GM21360 (cell line): ENCODE results near the gene PIEZO1.
"Not testable (repeated sequence)": the region's sequence is repeated elsewhere in the genome, so short reads cannot be mapped to it uniquely, and the experiment has no call there.

Experiments
- ATAC-seq: cut with Tn5 transposase; IDR thresholded peaks from one replicate; pipeline ENCODE4 v1.9.1; 2021; ENCODE audit warnings: mild to moderate bottlenecking, moderate library complexity; ENCODE audit not compliant: unreplicated experiment

The PIEZO1 gene, protein sequence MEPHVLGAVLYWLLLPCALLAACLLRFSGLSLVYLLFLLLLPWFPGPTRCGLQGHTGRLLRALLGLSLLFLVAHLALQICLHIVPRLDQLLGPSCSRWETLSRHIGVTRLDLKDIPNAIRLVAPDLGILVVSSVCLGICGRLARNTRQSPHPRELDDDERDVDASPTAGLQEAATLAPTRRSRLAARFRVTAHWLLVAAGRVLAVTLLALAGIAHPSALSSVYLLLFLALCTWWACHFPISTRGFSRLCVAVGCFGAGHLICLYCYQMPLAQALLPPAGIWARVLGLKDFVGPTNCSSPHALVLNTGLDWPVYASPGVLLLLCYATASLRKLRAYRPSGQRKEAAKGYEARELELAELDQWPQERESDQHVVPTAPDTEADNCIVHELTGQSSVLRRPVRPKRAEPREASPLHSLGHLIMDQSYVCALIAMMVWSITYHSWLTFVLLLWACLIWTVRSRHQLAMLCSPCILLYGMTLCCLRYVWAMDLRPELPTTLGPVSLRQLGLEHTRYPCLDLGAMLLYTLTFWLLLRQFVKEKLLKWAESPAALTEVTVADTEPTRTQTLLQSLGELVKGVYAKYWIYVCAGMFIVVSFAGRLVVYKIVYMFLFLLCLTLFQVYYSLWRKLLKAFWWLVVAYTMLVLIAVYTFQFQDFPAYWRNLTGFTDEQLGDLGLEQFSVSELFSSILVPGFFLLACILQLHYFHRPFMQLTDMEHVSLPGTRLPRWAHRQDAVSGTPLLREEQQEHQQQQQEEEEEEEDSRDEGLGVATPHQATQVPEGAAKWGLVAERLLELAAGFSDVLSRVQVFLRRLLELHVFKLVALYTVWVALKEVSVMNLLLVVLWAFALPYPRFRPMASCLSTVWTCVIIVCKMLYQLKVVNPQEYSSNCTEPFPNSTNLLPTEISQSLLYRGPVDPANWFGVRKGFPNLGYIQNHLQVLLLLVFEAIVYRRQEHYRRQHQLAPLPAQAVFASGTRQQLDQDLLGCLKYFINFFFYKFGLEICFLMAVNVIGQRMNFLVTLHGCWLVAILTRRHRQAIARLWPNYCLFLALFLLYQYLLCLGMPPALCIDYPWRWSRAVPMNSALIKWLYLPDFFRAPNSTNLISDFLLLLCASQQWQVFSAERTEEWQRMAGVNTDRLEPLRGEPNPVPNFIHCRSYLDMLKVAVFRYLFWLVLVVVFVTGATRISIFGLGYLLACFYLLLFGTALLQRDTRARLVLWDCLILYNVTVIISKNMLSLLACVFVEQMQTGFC (N-terminal part only)

DNA sequence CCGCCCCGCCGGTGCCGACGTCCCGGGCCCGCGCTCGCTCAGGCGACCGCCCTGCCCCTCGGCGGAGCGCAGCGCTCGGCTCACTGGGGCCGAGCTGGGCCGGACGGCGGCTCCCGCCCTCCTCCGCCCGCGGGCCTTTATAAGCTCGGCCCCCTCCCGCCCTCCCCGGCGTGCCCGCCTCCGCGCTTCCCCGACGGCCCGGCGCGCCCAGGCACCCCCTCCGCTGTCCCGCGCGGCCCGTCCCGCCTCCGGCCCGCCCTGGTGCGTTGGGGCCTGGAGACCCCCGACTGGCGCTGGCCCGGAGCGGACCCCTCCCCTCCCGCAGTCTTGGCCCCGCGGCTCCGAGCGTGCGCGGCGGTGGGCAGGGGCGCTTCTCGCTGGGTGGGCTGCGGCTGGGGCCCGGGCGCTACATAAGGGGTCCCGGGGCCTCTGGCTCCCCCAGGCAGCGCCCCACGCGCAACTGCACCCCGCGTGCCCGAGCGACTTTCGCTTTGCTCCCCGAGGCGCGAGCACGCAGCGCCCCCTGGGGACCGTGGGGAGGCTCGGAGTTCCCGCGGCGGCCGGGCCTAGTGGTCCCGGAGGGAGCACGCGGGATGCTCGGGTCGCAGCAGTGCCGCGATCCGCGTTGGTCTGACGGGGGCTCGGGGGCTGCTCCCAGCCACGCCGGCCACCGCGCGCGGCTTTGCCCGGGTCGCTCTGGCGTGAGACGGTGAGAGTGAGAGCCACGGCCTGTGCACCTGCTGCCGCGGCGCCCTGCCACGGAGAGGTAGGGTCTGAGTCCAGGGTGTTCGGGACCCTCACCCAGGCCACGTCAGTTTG, at the start of gene PIEZO1:
PIEZO1 (minus strand) TSS at position 115 of the 819 bp plus-strand sequence. CDS start 256 bp downstream, outside the sequence.
- no peak for ATAC-seq

DNA sequence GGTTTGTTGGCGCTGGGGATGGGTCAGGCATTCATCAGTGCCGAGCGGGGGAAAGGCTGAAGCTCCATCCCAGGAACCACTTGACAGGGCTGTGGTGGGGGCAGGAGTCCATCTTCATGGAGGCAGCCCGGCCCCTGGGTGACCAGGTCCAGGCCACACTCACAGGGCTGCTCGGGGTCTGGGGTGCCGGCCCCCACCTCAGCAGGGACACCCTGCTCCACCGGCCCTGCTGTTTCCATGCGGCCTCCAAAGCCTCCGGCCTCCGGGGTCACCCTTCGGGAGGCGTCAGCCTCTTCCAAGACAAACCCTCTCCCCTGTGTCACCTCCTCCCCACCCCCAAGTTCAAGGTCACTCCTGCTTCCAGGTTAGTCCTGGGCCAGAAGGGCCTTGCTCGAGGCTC, 49.6 kb upstream of the PIEZO1 start:
- no peak for ATAC-seq

DNA sequence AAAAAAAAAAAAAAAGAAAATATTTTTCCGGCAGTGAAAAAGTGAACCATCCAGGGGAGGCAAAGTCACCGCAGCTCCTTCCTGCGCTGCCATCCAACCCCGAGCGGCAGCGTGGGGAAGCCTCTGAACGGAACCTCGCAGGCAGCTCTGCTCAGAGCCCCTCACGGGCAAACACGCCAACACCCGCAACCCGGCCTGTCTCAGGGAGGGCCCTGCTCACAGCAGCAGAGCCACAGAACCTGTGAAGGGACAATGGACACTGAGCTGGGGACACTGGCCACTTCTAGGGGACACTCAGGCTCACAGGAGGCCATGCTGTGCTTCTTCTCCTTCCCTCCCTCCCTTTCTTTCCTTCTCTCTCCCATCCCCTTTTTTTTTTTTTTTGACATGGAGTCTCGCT, 48.1 kb upstream of the PIEZO1 start:
- no peak for ATAC-seq

DNA sequence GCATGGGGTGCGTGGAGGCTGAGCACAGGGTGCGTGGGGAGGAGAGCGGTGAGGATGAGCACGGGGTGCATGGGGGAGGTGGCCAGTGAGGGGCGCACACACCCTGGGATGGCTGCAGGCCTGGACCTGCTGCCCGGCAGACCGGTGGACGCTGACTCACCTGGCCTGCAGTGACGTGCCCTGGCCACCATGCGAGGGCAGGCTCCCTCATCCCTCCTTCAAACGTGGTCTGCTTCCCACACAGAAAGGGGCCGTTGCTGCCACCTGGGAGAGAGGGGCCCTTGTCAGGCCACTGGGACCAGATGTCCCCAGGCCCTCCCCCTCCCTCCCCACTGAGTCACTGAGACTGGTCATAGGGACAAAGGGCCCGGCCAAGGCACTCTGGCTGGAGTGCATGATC, 46.8 kb upstream of the PIEZO1 start:
- no peak for ATAC-seq

DNA sequence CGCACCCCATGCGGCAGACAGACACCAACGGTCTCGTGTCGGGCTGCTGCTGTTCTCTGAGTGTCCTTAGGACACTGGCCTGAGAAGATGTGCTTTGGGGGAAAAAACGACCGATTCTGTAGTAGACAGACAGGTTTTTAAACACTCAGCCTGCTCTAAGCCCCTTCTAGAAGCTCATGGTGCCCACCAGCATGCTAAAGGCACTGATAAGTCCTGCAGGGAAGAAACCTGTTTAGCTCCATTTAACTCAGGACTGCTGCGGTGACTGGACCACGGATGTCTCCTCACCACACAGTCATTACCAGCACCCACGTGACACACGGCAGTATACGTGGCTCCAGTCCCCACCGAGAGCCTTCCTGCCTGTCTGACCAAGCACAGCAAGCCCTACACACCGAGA, 45.8 kb upstream of the PIEZO1 start:
- ATAC-seq, result no peak

DNA sequence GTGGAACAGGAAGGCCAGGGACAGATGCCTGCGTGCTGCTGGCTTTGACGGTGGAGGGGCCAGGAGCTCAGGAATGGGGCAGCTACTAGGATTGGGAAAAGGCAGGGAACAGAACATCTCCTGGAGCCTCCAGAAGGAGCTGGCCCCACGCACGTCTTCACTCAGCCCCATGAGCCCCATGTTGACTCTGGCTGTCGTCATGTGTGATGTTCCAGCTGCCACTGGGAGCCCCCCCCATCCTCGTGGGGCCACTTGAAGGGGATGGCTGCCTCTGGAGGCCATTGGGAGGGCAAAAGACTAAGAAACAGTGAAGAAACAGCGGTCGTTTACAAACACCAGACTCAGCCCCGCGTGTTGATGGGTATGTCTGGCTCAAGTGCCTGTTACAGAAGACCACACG, 45.2 kb upstream of the PIEZO1 start:
- ATAC-seq, result no peak

DNA sequence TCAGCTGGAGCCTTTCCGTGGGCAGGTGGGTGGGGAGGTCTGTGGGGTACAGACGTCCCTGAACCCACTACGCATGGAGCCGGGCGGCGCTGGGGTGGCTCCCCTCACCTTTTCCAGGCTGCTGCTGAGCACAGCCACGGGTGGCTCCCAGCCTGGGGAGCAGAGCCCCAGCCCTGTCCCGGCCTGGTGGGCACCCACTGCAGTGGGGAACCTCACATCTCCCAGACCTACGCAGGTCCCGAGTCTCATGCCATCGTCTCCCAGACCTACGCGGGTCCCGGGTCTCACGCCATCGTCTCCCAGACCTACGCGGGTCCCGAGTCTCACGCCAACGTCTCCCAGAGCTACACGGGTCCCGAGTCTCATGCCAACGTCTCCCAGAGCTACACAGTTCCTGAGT, 43.7 kb upstream of the PIEZO1 start:
- no peak for ATAC-seq

DNA sequence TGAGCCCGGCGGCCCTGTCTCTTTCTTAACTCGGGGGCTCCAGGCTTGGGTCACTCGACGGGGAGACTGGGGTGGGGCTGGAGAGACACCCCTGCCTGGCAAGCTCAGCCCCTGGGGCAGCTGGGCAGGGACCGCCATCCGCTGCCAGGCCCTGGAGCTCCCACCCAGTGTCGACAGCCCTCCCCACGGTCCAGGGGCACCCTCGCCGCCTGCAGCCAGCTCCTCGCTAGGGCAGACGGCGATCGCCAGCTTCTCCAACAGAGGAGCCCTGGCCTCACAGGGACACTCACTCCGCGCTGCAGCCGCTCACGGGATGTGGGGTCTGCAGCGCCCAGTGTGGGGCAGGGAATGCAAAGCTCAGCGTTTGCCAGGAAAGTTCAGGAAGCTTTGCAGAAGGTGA, 42.7 kb upstream of the PIEZO1 start:
- ATAC-seq, result no peak

DNA sequence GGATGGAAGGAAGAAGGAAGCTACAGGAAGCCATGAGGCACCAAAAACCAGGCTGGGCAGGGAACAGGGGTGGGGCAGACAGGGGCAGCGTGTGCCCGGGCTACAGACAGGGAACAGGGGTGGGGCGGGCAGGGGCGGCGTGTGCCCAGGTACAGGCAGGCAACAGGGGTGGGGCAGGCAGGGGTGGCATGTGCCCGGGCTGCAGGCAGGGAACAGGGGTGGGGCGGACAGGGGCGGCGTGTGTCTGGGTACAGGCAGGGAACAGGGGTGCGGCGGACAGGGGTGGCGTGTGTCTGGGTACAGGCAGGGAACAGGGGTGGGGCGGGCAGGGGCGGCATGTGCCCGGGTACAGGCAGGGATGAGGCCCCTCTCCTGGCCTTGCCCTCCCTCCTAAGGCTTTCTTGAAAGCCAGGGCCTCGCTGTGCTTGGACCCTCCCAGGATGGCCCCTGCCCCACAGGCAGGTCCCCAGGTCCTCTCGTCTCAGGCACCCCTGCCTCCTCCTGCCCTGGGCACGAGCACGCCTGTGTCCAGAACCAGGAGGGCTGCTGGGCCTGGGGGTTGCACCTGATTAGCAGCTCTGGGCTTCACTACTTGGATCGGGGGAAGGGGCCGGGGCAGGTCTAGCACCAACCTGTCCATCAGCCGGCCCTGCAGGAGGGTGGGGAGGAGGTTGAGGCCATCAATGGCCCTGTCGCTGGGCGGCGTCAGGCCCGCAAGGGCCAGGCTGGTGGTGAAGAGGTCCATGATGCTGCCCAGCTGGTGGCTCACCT, 41.2 kb upstream of the PIEZO1 start:
- no peak for ATAC-seq

DNA sequence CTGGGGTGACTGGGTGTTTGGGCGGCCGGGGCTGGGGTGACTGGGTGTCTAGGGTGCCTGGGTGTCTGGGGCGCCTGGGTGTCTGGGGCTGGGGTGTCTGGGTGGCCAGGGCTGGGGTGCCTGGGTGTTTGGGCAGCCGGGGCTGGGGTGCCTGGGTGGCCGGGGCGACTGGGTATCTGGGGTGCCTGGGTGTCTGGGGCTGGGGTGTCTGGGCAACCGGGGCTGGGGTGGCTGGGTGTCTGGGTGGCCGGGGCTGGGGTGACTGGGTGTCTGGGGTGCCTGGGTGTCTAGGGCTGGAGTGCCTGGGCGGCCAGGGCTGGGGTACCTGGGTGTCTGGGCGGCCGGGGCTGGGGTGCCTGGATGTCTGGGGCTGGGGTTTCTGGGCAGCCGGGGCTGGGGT, 40.1 kb upstream of the PIEZO1 start:
- ATAC-seq, result no peak

DNA sequence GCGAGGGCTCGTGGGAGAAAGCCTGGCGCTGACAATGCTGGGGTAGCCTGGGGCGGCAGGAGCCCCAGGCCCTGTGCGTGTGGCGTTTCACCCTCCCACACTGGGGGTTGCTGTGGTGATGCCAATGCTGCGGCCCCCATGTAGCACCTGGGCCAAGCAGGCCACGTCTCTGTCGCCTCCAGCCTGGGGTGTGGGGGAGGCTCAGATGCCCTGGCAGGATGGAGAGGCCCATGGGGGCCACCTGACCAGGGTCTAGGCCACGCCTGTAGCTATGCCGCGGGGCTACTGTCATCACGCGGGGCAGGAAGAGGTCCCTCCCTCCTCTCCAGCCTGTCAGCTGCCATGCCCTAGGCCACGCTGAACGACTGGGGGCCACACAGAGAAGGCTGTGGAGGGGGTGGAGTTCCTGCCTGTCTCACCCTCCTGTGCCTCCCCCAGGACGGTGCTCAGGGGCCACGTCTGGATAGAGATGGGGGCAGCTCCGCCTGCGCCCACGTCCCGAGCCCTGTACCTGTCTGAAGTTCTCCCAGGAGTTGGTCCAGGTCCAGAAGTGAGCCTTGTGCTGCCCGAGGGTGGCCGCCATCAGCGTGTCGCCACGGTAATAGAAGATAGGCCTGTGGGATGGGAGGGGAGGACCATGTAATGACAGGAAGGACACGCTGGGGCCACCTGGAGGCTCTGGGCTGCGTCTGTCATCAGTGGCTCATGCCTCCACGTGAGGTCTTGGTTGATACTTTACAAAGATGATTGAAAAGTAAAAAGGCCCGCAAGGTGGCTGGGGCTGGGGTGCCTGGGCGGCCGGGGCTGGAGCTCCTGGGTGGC, 39.4 kb upstream of the PIEZO1 start:
- no peak for ATAC-seq

DNA sequence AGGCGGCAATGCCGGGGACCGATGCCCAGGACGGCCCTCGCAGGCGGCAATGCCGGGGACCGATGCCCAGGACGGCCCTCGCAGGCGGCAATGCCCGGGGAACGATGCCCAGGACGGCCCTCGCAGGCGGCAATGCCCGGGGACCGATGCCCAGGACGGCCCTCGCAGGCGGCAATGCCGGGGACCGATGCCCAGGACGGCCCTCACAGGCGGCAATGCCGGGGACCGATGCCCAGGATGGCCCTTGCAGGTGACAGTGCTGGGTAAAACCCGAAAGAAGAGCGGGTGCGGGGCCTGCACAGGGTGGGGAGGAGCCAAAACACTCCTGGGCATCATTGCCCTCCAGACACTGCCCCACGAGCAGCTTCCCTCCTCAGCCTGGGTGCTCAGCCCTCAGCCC, 38.6 kb upstream of the PIEZO1 start:
- ATAC-seq, result not testable (repeated sequence)

DNA sequence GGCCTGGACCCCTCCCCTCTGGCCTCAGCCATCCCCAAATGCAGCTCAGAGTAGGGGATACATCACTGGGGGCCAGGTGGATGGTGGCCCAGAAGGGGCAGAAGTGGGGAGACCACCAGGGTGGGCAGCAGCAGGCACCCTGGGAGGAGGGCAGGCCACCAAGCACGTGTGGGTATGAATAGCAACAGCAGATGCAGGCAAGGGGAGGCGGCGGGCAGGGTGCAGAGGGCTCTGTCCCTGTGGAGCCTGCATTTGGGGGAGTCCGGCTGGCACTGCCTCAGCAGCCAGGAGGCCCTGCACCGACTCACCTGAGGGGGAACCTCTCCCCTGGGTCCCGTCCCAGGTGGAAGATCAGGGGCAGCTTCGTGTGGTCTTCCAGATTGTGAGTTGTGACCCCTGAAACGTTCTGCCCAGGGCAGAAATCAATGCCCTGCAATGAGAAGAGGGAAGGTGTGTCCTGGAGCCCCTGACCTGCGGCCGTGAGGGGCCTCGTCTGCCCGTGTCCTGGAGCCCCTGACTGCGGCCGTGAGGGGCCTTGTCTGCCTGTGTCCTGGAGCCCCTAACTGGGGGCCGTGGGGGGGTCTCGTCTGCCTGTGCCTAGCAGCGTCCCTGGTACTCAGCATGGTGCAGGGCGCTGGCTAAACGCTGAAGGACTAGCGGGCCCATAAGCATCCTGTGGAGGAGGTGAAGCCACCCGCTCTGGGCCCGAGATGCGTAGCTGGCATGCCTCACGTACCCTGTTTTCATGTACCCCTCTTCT, 37.4 kb upstream of the PIEZO1 start:
- ATAC-seq, result no peak

DNA sequence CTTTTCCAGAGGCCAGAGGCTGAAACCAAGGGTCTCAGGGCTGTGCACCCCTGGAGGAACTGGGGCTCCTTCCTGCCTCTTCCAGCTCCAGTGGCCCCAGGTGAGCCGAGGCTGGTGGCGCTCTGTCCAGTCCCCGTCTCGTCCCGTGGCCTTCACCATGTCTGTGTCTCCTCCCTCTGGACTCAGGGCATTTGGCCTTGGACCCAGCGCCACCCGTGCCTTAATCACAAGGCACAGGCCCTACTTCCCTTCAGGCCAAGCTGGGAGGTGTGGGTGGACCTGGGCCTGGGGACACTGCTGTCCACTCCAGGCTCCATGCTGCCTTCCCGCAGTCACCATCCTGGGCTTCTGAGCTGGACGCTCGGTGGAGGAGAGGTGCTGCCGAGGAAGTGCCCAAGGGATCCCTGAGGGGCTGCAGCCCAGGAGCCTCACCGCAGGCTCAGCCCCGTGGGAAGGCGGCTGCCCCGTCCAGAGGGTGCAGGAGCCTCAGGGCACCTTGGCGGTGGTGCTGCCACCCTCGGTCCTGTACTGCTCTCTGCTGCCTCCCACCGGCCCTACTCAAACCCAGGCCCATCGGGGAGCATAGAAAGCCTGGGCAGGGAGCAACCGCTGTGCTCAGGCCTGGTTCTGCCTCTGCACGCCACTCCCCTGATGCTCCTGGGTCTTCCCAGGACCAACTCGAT, 36.3 kb upstream of the PIEZO1 start:
- ATAC-seq, result no peak

DNA sequence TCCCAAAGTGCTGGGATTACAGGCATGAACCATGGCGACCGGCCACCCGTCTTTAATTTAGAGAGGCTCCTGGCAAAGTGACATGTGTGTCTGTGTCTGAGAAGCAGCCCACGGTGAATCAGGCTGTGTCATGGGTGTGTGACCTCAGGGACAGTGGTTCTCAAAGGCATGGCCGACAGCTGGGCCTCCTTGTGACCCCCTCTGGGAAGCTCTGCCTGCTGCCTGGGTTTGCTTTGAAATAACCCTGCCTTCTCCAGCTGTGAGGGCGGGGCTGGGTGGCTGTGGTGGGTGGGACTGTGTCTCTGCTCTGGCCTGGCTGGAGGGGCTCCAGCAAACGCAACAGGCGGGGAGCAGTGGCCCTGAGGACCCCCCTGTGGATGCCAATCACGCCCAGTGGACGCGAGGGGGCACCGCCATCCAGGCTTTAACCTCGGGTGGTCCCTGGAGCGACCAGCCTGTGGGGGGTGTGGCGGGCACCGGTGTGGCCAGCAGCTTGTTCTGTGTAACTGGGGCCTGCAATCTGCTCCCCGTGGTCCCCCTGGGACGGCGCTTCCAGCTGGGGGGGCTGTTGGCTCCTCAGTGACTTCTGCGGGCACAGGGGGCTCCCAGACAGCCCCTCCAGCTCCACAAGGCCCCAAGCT, 35.5 kb upstream of the PIEZO1 start:
- no peak for ATAC-seq

DNA sequence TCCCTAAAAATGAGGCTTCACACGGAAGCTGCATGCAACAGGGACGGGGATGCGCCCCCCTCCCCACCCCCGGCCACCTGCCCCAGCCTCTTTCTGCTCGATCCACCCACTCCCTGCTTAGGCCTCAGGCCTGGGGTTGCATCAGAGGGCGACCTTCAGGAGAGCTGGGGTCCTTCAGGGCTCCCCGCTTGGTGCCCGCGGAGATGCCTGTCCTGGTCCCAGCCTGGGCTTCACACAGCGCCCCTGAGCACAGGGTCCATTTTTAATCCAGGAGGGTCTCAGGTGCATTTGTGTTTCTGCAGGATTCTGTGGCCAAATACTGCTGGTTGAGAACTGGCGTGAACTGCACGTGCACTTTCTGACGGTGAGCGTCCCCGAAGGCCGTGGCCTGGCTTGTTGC, 34.1 kb upstream of the PIEZO1 start:
- ATAC-seq, result no peak

DNA sequence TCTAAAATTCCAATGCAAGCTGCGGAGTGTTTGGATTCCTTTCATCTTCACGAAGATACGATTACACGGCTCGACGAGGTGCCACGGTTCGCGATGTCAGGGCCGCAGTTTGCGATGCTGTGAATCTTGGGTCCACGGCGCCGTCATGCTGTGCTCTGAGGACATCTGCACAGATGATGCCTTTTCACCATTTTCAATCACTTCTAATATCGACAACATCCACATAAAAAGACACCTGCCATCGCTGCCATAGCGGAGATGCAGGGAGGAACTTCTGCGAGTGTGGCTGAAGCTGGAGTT, 33.5 kb upstream of the PIEZO1 start:
- ATAC-seq, result no peak
